Ureter (tissue), 1 donor: ENCODE results near the gene ITGA8. TPM values are rescaled to one million over a fixed set of nuclear protein-coding genes. Genes with fewer than 3 reads are reported as not detected.
"Not testable (repeated sequence)": the region's sequence is repeated elsewhere in the genome, so short reads cannot be mapped to it uniquely, and the experiment has no call there.

ENCODE experiments used
- DNase-seq: peaks from one replicate; pipeline ENCODE4 v3.0.0-alpha.2; 2020; ENCODE audit warnings: low spot score
- total RNA-seq: library from RNA; stranded (reverse); gene quantifications from one replicate; pipeline ENCODE4 v1.2.4, GENCODE V29; 2023
- donor health status: DM: yes; HTN: yes; CAD: no.

ITGA8 gene
- total RNA-seq, 1 donor from 2014 or later, result 58.6 TPM

DNA sequence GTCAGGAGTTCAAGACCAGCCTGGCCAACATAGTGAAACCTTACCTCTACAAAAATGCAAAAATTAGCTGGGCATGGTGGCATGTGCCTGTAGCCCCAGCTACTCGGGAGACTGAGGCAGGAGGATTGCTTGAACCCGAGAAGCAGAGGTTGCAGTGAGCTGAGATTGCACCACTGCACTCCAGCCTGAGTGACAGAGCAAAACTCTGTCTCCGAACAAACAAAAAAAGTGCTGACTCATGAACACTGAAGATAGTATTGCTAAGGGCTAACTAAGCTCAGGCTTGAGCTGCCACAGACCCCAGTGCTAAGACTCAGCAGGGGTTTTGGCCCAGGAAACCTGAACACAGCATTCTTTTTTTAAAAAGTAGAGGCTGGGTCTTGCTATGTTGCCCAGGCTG, 162.6 kb downstream of the ITGA8 start:
- not testable (repeated sequence) for DNase-seq

DNA sequence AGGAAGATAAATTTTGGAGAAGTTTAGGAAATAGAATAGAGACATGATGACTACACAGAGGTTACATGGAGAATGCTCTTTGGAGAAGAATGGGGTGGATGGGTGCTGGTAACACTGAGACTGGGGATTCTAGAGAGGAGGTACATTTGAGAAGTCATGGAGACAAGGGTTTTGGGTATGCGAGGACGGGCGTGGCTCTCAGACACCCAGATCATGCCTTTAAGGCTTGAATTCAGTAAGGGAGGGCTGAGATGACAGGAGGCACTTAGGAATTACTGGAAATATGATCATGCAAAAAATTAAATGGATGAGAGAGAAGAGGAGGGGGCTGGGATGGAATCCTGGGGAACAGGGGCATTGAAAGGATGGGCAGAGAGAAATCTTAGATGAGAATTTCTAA, 168.8 kb downstream of the ITGA8 start:
- no peak for DNase-seq

DNA sequence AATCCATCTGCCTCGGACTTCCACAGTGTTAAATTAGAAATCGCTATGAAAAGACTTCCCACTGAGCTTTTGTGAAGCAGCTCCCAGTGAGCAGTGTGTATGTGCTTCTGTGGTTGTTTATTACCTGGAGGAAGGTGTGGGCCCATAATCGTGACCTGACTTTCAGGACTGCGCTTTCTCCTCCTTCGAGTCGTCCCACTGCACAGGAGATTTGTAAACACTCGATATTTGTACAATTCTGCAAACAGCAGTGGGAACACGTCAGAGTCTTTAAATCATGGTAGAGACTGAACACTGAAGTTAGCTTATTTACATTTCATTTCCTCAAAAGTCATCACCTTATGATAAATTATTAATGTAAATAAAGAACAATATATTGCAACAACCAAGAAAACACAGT, 171.4 kb downstream of the ITGA8 start:
- DNase-seq, result no peak

DNA sequence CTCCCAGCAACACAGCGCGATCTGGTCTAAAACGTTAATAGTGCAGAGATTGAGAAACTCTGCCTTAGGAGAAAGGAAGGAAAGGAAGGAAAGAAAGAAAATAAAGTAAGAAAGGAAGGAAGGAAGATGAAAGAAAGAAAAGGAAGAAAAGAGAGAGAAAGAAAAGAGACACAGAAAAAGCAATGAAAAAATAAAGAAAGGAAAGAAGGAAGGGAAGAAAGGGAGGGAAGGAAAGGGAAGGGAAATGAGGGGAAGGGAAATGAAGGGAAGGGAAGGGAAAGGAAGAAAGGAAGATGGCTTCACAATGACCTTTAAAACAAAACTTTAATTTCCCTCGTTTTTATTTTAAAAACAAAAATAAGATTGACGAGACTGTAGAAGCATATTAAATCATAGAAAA, 173.1 kb downstream of the ITGA8 start:
- no peak for DNase-seq

DNA sequence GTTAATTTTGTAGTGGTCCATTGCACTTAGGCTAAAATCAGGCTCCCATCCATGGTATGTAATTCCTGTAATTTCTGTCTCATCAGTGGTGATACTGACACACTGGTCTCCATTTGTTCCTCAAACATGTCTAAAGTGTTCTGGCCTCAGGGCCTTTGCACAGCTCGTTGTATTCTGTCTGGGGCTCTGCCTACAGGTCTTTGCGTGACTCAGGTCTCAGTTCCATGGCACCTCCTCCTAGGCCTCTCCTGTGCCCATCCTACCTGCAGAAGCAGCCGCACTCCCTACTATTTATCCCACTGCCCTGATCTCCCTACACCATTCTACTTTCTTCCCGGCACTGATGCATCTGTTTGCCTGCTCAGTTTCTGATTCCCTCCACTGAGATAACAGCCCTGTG, 173.8 kb downstream of the ITGA8 start:
- no peak for DNase-seq

DNA sequence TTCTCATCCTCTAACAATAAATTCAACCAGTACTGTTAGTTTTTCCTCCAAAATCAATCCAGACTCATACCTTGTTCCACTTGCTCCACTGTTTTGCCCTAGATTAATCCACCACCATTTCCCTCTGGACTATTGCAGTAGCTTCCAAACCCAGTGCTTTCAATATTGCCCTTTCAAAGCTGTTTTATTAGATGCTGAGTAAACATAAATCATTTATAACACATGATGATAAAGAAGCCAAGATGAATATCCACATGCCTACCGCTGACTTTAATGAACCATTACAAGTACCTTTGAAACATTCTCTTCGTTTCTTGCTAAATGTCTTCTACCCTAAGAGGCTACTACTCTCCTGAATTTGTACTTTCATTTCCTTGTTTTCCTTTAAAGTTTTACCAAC, 174.5 kb downstream of the ITGA8 start:
- DNase-seq, result no peak

DNA sequence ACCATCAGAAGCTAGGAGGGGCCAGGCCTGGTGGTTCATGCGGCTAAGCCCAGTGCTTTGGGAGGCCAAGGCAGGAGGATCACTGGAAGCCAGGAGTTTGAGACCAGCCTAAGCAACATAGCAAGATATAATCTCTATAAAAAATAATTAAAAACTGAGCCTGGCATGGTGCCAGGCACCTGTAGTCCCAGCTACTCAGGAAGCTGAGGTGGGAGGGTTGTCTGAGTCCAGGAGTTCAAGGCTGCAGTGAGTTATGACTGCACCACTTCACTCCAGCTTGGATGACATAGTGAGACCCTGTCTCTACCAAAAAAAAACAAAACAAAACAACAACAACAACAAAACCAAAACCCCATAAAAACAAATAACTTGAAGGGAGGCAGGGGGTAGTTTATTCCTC, 175.7 kb downstream of the ITGA8 start:
- DNase-seq, result no peak

DNA sequence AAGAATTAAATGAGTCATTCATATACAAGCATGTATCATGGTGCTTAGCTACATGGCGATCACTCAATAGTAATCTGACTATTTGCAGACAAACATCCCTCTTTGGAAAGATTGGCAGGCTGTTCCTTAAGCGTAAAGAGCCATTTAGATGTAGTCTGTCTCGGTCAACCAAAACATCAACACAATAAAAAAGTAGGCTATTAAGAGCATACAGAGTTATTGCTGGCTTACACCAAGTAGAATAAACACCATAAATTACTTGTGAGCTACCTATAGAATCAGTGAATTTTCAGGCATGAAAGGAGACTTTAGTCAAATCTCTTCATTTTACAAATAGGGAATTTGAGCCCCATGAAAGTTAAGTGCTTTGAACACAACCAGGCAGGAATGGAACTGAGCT, 176.9 kb downstream of the ITGA8 start:
- DNase-seq, result no peak

DNA sequence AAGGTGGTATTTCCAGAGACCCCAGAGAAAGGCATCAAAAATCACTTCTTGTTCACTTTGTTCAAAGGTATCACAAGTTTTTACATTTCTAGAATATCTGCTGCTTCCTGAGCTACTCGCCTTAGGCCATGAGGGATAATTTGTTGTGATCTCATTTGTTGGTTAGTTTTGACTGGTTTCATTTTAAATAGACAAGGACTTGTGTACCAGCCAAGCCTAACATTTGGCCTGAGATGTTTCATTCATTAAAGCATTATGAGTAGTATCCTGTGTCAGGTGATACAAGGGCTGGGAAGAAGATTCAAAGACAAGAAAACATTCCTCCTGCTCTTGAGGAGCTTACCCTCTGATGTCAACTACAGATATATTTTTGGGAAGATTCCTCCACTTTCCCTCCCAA, 178.3 kb downstream of the ITGA8 start:
- DNase-seq, result no peak

DNA sequence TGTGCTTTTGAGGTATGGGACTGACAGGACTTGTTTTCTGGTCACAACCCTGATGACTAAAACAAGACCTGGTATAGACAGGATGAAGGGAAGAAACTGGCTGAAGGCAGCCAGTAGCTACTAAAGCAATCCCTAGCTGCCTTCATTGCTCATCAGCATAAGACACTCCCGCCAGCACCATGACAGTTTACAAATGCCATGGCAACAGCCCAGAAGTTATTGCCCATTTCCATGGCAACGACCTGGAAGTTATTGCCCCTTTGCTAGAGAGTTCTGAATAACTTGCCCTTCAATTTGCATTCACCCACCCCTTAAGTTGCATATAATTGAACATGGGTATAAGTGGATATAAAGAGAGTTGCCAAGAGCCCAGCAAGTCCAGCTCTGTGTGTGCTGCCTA, 179.0 kb downstream of the ITGA8 start:
- DNase-seq, result no peak

DNA sequence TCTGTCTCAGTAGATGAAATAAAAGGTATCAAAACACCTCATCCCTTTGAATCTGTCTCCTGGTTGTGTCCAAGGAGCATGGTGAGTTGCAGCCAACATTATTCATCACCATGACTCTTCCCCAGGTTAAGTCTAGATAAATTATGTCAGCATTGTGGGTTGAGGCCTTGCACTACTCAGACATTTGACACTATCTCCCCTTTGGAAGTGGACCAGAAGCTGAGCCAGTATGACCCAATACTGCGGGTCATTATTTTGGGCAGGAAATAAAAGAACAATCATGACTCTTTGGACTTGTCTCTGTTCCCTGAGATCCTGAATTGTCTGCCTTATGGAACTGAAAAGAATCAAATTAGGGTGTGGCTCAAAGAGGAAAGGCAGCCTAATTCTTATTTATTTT, 180.5 kb downstream of the ITGA8 start:
- DNase-seq, result no peak

DNA sequence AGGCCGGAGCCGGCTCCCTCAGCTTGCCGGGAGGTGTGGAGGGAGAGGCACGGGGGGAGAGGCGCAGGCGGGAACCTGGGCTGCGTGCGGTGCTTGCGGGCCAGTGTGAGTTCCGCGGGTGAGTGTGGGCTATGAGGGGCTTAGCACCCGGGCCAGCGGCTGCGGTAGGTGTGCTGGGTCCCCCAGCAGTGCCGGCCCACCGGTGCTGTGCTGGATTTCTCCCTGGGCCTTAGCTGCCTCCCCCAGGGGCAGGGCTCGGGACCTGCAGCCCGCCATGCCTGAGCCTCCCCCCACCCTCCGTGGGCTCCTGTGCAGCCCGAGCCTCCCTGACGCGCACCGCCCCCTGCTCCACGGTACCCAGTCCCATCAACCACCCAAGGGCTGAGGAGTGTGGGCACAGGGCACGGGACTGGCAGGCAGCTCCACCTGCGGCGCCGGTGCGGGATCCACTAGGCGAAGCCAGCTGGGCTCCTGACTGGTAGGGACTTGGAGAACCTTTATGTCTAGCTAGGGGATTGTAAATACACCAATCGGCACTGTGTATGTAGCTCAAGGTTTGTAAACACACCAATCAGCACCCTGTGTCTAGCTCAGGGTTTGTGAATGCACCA, 184.7 kb downstream of the ITGA8 start:
- not testable (repeated sequence) for DNase-seq

DNA sequence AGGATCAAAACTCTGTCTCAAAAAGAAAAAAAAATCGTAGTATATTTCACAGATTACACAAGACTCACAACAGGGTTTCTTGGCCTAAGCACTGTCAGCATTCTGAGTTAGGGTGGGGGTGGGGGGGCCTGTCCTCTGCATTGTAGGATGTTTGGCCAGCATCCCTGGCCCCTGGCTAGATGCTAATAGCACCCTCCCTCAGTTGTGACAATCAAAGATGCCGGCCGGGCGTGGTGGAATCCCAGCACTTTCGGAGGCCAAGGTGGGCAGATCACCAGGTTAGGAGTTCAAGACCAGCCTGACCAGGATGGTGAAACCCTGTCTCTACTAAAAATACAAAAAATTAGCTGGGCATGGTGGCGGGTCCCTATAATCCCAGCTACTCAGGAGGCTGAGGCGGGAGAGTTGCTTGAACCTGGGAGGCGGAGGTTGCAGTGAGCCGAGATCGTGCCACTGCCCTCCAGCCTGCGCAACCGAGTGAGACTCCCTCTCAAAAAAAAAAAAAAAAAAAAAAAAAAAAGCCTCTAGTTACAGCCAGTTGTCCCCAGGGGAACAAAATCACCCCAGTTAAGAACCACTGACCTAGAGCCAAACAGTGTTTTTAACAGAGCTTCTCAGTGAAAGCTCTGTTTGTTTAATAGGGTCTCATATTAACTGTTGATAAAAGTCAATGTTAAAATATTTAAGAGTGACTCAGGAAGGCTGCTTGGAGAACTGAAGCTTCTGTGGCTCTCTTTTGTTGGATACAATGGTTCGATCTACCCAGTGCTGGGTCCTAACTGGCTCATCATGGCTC, 187.6 kb downstream of the ITGA8 start:
- DNase-seq, result no peak

DNA sequence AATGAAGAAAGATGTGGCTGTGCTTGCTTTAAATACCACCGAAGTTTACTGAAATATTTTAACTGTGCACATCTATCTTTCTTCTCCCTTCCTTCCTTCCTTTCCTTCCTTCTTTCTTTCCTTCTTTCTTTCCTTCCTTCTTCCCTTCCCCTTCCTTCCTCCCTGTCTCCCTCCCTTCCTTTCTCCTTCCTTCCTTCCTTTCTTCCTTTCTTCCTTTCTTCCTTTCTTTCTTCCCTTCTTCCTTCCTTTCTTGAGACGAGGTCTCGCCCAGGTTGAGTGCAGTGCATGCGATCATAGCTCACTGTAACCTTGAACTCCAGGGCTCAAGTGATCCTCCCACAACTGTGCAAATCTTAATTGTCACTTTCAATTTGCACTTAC, 190.9 kb downstream of the ITGA8 start:
- DNase-seq, result no peak

DNA sequence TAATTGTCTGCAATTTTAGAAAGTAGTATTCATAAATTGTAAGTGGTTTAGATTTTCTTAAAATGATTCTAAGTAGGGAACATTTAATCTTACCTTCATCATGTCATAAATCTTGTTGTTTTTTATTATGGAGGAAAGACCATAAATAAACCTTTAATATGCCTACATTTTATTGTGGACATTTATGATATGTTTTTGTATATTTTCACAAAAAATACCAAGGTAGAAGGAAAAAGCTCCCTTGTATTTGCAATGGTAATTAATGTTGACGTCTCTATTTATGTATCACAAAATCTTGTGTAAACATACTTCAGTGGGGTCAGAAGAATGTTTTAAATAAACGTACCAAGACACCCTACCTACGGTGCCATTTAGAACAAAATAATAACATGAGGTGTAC, 193.0 kb downstream of the ITGA8 start:
- no peak for DNase-seq

DNA sequence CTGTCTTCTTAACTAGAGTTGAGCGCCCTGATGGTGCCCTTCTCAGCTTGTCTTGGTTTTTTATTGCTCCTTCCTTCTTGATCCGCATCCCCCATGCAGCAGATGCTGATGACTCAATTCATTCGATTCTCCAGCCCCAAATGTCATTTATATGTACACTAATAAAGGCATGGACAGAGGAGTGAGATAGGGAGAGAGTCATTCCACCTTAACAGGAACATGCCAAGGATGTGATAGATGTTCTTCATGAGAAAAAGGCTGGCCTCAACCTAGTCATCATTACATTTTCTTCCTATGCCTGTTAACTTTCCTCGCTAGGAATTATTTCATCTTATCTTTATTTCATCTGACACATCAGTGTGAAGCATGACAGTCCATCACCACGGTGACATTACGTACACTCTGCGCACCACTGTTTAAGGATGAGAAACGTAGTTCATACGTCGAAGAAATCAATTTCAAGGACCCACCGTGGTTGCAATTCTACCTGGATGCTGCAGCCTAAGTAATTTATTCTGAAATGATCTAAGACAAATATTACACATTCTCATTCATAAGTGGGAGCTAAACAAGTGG, 198.3 kb downstream of the ITGA8 start:
- DNase-seq, result no peak

DNA sequence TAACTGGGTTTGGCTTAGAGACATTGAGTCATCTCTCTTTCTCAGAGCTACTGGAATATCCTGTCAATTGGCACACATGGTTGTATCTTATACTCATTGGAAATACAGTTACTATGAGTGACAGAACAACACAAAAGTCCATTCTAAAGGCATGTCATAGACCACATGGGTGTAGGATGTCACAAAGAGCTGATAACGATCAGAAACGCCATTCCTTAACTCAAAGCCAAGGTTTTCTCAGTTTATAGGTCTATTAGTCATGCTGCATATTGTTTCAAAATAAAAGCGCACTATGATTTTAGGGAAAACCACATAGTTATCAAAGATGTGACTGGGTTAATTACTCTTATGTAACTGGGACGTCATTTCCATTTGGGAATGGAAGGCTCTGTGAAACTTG, 201.5 kb downstream of the ITGA8 start:
- DNase-seq, result no peak

DNA sequence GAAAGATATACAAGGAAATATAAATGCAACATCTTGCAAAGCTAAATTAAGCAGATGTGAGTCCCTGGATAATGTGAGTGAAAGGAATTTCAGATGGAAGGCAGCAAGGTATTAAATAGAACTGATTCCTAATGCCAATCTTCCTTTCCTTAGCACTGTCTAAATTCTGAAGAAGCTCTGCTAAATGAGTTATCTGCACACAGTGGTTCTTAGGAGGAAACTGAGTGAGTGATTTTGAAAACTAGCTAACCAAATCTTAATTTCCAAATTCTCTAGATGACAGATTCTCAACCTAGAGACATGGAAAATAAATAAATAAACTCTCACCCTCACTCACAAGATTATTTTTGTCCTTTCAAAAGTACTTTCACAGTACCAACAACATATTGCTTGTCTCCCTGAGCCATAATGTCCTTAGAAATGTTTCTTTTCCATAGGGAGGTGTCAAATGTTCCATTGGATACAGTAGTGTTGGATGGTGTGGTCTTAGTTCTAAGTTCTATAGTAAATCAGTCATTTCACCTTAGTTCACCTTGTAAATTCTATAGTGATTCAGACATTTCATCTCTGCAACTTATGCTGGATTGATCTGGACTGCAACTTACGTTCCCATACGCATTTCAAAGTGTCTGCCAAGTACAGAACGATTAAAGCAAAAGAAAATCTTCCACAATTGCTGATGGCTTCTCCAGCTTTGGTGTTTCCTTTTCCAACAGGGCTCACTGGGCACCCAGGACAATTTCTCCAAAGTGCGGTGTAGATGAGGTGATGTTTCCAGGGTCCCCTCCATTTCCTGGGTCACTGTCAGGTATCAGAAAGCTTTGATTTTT, 203.3 kb downstream of the ITGA8 start:
- DNase-seq, result no peak

DNA sequence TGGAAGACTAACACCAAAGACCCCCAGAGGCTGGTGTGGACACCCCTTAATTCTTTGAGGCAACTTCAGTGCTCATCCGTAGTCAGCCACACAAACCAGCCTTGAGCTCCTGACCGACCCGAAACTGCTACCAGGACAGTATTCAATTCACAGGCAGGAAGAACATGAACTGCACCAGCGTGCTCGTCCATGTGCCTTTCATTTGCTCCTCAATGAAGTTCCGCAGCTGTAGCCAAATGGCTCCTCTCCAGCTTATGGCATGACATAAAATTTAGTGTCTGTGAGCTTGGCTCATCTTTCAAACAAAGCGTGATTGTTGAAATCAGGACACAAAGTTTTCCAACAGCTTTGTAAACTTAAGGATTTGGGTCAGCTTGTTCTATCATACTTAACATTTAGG, 204.5 kb downstream of the ITGA8 start:
- peak; percentile 69 for DNase-seq

DNA sequence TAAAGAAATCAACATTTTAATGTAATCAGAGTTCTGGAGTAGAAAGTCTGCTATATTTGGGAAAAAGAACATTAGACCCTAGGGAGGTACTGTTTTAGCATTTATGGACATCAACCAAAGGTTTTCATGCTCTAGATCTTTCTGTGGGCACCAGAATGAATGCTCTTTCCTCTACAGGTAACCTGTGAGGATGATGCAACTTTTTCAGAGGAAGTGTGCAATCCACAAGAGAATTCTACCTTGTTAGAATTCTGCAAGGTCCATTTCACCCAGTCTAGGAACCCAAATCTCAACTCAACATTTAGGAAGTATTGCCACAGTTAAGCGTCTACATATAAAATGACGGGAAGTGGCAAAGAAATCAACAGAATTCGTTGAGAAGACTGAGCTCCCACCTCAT, 208.8 kb downstream of the ITGA8 start:
- no peak for DNase-seq

DNA sequence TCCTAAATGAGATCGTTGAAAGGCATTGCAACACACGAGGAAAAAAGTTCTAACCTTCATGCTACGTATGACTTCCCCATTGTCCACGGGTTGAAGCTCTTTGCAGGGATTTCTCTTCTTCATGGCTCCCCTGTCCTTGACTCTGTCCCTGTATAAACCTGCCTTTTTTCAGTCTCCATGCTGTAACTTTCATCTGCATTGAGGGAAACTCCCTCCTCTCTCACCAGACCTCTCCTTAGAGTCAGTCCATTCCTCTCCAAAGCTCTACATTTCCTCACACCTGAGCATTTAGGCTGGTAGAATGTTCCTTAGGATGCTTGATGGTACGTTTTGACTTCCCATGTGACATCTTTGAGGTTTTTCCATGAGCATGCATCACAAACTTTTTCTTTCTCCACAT, 214.4 kb downstream of the ITGA8 start:
- DNase-seq, result no peak

DNA sequence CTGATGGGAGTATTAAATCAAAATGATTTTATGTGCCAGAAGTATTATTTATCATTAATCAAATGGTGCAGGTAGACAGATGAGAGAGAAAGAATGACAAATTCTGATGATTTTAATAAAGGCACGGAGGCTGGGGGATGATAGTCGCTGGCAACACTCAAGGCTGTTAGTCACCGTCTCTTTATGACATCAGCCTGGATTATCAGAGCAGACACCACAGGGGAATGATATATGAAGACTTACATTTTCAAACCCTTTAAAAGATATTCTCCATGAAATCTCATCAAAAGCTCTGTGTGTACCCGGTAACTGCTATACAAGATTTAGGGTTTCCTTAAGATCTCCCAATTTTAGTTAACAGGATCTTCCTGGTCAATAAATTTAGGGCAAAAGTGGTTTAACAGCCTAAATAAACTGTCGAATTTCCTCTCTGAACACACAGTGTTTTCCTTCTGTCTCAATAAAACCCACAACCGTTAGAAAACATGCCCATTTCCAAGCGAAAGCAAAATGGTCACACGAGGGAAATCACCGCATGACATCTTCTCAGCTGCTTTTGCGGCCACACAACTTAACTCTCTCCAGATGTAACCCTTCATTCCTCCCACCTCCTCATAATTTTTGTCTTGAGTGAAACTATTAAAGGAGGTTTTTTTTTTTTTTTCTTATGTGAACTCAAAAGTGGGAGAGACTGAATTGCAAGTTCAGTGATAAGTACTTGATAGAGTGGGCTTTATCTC, 215.5 kb downstream of the ITGA8 start:
- no peak for DNase-seq
